Memory B cell (primary cell): ENCODE results near the gene CLSTN3.
A peak's percentile ranks its signal among the peaks of the same experiment; 100 is the strongest.
"Not testable (repeated sequence)": the region's sequence is repeated elsewhere in the genome, so short reads cannot be mapped to it uniquely, and the experiment has no call there.

ENCODE experiments used
- ATAC-seq: fragments of 150-1000 bp; cut with Tn5 transposase; 2 replicates; pipeline ENCODE4 v1.10.0; 2021; ENCODE audit warnings: low read depth, mild to moderate bottlenecking, moderate library complexity
- DNase-seq, 2 donors: peaks; one replicate each; pipeline ENCODE4 v3.0.0; 2022; ENCODE audit warnings: low spot score in 2 of 2
- H3K27ac Mint-ChIP-seq: one replicate; pipeline ENCODE4 v1.8.0; 2022; ENCODE audit warnings: mild to moderate bottlenecking, moderate library complexity, mixed read lengths
- H3K27me3 Mint-ChIP-seq: one replicate; pipeline ENCODE4 v1.8.0; 2022; ENCODE audit warnings: mixed read lengths
- H3K36me3 Mint-ChIP-seq: one replicate; pipeline ENCODE4 v1.8.0; 2022; ENCODE audit warnings: mild to moderate bottlenecking, mixed read lengths
- H3K4me1 Mint-ChIP-seq: one replicate; pipeline ENCODE4 v1.8.0; 2022; ENCODE audit warnings: mixed read lengths
- H3K4me3 Mint-ChIP-seq: one replicate; pipeline ENCODE4 v1.8.0; 2022; ENCODE audit warnings: mild to moderate bottlenecking, moderate library complexity, mixed read lengths
- H3K9me3 Mint-ChIP-seq: one replicate; pipeline ENCODE4 v1.8.0; 2022; ENCODE audit warnings: mixed read lengths

CLSTN3 gene

GRCh38 chr12:7096979-7097378, 33.2 kb upstream of the CLSTN3 start:
- Mint-ChIP-seq H3K27ac (no peak overlapping the region), H3K4me1 (peaks cover 6% of the 10 kb centered on the region), H3K4me3 (no peak overlapping the region), H3K27me3 (no peaks in the 10 kb centered on the region), H3K36me3 (peaks cover 7% of the 10 kb centered on the region), H3K9me3 (no peaks in the 10 kb centered on the region)
- ATAC-seq (no peak), DNase-seq (no peak)

DNA sequence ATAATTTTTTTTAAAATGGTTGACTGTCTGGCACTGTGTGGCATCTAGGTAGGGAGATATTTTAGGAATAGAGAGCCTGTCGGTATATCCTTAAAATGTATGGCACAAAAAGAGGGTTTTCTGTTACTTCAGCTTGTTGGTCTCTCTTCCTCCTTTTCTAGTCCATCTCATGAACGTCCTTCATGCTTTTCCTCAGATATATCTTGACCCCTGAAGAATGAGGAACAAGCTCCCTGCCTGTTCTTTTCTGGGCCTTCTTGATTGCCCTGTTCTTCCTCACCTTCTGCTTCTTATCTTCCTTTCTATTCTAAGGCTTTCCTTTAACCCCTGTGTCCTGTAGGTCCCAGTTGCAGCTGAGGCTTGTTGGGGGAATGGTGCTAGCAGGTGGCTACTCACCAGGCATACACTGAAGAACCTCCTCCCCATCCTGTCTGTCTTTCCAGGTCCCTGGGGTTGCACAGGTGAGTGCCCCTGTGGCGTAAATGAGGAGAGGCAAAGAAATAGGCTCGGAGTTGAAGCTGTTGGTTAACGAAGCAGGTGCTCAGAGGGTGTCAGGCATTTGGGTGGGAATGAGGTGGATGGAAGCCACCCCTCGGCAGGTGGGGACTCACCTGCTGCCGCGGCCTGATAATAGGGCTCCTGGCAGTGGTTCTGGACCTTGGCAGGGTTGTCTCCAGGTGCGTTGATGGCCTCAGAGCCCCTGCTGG, 30.7 kb upstream of the CLSTN3 start:
- Mint-ChIP-seq H3K9me3 (no peaks in the 10 kb centered on the region), H3K4me3 (no peak overlapping the region), H3K36me3 (peaks cover 19% of the 10 kb centered on the region), H3K27ac (no peak overlapping the region), H3K27me3 (no peaks in the 10 kb centered on the region), H3K4me1 (peaks cover 8% of the 10 kb centered on the region)
- DNase-seq (no peak), ATAC-seq (no peak)

- H3K27ac Mint-ChIP-seq: no peak overlapping the region
- no peaks in the 10 kb centered on the region for H3K27me3 Mint-ChIP-seq
- H3K9me3 Mint-ChIP-seq: no peaks in the 10 kb centered on the region
- ATAC-seq: no peak
- H3K4me3 Mint-ChIP-seq: no peak overlapping the region
- no peak for DNase-seq
- H3K36me3 Mint-ChIP-seq: peaks cover 19% of the 10 kb centered on the region
- peaks cover 8% of the 10 kb centered on the region for H3K4me1 Mint-ChIP-seq
Observed at GRCh38 chr12:7100239-7100638, 29.9 kb upstream of the CLSTN3 start.

DNA sequence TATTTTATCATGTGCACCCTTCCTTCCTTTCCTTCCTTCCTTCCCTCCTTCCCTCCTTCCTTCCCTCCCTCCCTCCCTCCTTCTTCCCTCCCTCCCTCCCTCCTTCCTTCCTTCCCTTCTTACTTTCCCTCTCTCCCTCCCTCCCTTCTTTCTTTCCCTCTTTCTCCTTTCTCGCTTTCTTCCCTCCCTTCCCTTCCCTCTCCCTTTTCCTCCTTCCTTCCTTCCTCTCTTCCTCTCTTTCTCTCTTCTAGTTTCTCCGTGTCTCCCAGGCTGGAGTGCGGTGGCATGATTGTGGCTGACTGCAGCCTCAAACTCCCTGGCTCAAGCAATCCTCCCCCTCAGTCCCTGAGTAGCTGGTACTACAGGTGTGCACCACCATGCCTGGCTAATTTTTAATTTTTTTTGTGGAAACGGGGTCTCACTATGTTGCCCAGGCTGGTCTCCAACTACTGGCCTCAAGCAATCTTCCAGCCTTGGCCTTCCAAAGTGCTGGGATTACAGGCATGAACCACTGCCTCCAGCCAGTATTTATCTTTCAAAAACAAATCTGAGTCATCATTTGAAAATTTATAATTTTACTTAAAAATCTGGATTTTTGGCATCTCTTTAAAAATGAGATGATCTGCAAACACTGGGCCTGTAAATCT, 29.0 kb upstream of the CLSTN3 start:
- Mint-ChIP-seq H3K9me3 (peaks cover 3% of the 10 kb centered on the region), H3K4me3 (no peak overlapping the region), H3K27me3 (no peaks in the 10 kb centered on the region), H3K4me1 (peaks cover 8% of the 10 kb centered on the region), H3K27ac (no peak overlapping the region), H3K36me3 (peaks cover 26% of the 10 kb centered on the region)
- no peak for DNase-seq
- ATAC-seq: no peak

- no peak overlapping the region for H3K27ac Mint-ChIP-seq
- ATAC-seq: no peak
- peaks cover 30% of the 10 kb centered on the region for H3K36me3 Mint-ChIP-seq
- peaks cover 8% of the 10 kb centered on the region for H3K9me3 Mint-ChIP-seq
- peaks cover 11% of the 10 kb centered on the region for H3K4me1 Mint-ChIP-seq
- no peak overlapping the region for H3K4me3 Mint-ChIP-seq
- DNase-seq: no peak
- H3K27me3 Mint-ChIP-seq: no peaks in the 10 kb centered on the region
Observed at GRCh38 chr12:7101694-7102131, 28.5 kb upstream of the CLSTN3 start.

DNA sequence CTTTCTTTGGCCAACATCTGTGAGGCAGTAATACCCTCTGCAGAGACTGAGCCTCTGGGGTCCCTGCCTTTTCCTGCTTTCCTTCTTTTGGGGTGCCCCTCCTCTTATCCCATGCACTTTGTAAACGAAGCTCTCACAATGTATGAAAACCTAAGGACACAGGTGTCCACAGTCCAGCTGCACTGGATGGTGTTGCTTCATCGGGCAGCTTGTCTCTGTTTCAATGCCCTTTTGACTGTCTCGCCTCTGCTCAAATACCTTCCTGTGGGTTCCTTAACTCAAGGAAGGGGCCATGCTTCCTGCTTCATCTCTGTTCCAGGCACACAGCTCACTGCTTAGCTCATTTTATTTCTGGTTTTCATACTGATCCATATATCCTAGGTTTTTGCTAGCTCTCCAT, 27.6 kb upstream of the CLSTN3 start:
- DNase-seq (no peak), ATAC-seq (no peak)
- Mint-ChIP-seq H3K36me3 (peaks cover 30% of the 10 kb centered on the region), H3K9me3 (peaks cover 8% of the 10 kb centered on the region), H3K4me3 (no peak overlapping the region), H3K27ac (peak overlapping the region; percentile 5), H3K27me3 (no peaks in the 10 kb centered on the region), H3K4me1 (peaks cover 12% of the 10 kb centered on the region)

- peaks cover 22% of the 10 kb centered on the region for H3K4me1 Mint-ChIP-seq
- peak overlapping the region; percentile 36 for H3K27ac Mint-ChIP-seq
- no peak for ATAC-seq
- H3K9me3 Mint-ChIP-seq: peaks cover 8% of the 10 kb centered on the region
- H3K27me3 Mint-ChIP-seq: no peaks in the 10 kb centered on the region
- no peak overlapping the region for H3K4me3 Mint-ChIP-seq
- H3K36me3 Mint-ChIP-seq: peaks cover 30% of the 10 kb centered on the region
- DNase-seq: no peak
Observed at GRCh38 chr12:7103837-7104584, 26.2 kb upstream of the CLSTN3 start.

DNA sequence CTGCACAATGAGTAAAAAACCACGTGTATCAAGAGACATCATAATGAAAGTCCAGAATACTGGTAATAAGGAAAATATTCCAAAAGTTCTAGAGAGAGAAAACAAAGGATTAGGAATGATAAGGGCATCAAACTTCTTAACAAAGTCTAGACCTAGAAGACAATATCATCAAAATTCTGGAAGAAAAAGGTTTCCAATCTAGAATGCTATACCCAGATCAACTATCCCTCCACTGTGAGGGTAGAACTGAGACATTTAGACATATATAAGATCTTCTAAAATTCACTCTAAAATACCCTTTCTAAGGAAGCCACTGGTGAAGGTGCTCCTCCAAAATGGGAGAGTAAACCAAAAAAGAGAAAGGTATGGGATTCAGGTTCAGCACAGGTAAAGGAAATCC, 24.1 kb upstream of the CLSTN3 start:
- ATAC-seq: no peak
- no peak overlapping the region for H3K4me3 Mint-ChIP-seq
- peaks cover 25% of the 10 kb centered on the region for H3K36me3 Mint-ChIP-seq

GRCh38 chr12:7107181-7107580, 23.0 kb upstream of the CLSTN3 start:
- not testable (repeated sequence) for H3K4me3 Mint-ChIP-seq, H3K9me3 Mint-ChIP-seq, DNase-seq, H3K27ac Mint-ChIP-seq, ATAC-seq, H3K27me3 Mint-ChIP-seq
- Mint-ChIP-seq H3K36me3 (peaks cover 23% of the 10 kb centered on the region), H3K4me1 (peaks cover 34% of the 10 kb centered on the region)

More for the DNA sequence above, 24.1 kb upstream of the CLSTN3 start:
- DNase-seq: no peak
- peaks cover 36% of the 10 kb centered on the region for H3K4me1 Mint-ChIP-seq
- H3K27ac Mint-ChIP-seq: no peak overlapping the region
- no peaks in the 10 kb centered on the region for H3K27me3 Mint-ChIP-seq
- peaks cover 8% of the 10 kb centered on the region for H3K9me3 Mint-ChIP-seq

GRCh38 chr12:7107636-7108002, 22.6 kb upstream of the CLSTN3 start:
- peak overlapping the region; percentile 89 for H3K27ac Mint-ChIP-seq

DNA sequence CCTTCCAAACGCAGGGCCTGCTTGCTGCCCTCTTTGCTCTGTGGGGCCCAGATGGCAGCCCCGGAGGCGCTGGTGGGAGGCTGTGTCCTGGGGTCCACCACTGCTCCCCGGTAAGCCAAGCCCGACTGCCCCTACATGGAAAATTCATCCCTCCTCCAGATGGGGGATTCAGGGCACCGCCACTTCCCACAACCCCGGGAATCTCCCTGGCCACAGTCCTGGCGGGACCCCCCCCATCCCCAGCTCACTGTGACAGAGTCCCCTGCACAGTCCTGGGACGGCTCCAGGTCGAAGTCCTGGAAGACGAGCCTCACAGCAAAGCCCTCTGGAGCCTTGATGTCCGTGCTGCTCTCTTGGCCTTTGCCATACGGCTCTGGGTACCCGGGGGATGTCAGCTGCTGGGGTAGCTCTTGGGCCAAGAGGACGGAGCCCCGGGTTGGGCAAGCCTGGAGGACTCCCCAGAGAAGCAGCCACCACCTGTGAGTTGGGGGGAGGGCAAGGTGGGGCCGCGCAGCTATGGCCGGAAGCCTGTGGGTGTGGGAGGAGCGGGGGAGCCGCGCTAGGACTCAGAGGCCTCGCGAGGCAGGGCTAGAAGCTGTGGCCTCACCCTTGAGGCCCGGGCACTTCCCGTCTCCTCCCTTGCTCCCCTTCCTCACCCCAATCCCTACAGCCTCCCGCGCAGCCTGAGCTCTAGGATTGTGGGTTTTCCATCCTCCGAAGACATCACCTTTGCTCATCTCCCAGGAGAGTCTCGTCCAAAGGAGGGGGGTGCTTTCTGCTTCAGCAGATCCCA, 22.0 kb upstream of the CLSTN3 start:
- Mint-ChIP-seq H3K27me3 (no peaks in the 10 kb centered on the region), H3K27ac (peak overlapping the region; percentile 89), H3K9me3 (peaks cover 8% of the 10 kb centered on the region), H3K4me1 (peaks cover 35% of the 10 kb centered on the region), H3K36me3 (peaks cover 17% of the 10 kb centered on the region), H3K4me3 (peak overlapping the region; percentile 92)
- peak; percentile 90 for ATAC-seq
- peak; percentile 53 to 60 for DNase-seq

More at GRCh38 chr12:7107636-7108002, 22.6 kb upstream of the CLSTN3 start:
- Mint-ChIP-seq H3K4me3 (peak overlapping the region; percentile 92), H3K27me3 (no peaks in the 10 kb centered on the region), H3K36me3 (peaks cover 20% of the 10 kb centered on the region), H3K4me1 (peaks cover 34% of the 10 kb centered on the region), H3K9me3 (peaks cover 8% of the 10 kb centered on the region)
- DNase-seq: no peak
- no peak for ATAC-seq

DNA sequence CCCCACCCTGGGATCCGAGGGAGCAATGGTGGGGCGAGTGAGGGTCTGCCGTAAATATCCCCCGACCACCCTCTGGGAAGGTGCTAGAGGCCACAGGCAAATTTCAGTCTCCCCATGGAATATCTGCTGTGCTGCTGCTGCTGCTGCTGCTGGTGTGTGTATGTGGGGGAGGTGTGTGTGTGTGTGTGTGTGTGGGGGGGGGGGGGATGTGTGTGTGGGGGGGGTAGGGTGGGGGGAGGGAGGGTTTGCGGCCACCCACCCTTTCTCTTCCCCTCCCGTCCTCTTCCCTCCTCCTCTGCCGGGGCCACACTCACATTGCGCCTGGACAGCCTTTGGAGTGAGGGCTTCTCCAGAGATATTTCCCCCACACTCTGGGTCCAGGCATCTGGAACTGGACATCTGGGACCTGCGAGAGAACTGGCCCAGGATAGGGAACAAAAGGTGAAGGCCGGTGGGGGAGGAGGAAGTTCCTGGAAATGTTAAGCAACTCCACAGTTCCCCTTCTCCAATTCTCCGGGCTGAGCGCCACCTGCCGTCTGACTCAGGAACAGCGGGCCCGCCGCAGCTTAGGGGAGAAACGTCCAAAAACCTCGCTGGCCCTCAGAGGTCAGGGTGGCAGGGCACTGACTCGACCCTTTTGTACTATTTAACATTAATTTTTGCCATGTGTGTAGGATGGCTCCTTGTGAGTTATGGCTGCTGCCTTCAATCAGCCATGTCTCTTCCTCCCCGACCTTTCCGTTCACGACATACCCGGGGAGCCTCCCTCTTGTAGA, 21.2 kb upstream of the CLSTN3 start, which contains the start of gene C1RL:
Gene C1RL (minus strand): TSS at position 419 of the 776 bp plus-strand sequence. CDS start 34 bp downstream, at position 385.
- peak; percentile 45 for ATAC-seq
- peaks cover 33% of the 10 kb centered on the region for H3K4me1 Mint-ChIP-seq
- peaks cover 16% of the 10 kb centered on the region for H3K36me3 Mint-ChIP-seq
- H3K4me3 Mint-ChIP-seq: peak within 1 kb of the TSS; percentile 92
- H3K27ac Mint-ChIP-seq: peak within 1 kb of the TSS; percentile 89
- H3K27me3 Mint-ChIP-seq: no peaks in the 10 kb centered on the region
- DNase-seq: peak; percentile 78 to 93
- H3K9me3 Mint-ChIP-seq: peaks cover 8% of the 10 kb centered on the region

DNA sequence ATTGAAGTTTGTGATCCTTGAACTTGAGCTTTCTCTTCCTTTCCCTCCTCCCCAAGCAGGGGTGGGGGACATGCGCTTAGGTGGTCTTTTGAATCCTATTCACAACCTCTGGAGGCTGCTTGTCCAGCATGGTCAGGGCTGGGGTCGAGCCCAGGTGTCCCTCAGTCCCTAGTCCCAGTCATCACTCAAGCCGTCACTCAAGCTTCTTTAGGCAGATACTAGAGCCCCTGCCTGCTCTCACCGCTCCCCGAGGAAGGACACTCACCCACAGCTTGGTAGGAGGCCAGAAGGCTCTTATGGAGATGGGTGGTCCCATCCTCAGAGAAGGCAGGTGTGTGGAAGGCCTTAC, 20.6 kb upstream of the CLSTN3 start:
- no peaks in the 10 kb centered on the region for H3K27me3 Mint-ChIP-seq
- H3K4me1 Mint-ChIP-seq: peaks cover 32% of the 10 kb centered on the region
- peak overlapping the region; percentile 89 for H3K27ac Mint-ChIP-seq
- peak overlapping the region; percentile 92 for H3K4me3 Mint-ChIP-seq
- H3K9me3 Mint-ChIP-seq: peaks cover 8% of the 10 kb centered on the region
- DNase-seq (no peak), ATAC-seq (no peak)
- H3K36me3 Mint-ChIP-seq: peaks cover 14% of the 10 kb centered on the region
